ENCODE data around the gene CYTL1.
A peak's percentile ranks its signal among the peaks of the same experiment; 100 is the strongest.
"Not testable (repeated sequence)": the region's sequence is repeated elsewhere in the genome, so short reads cannot be mapped to it uniquely, and the experiment has no call there.

CYTL1 gene

GRCh38 chr4:5033281-5033841 lies 14.1 kb upstream of the CYTL1 start:
- peak; percentile 10 for DNase-seq (ENCODE audit: low read depth)

- no peak for DNase-seq (ENCODE audit: low read depth)
These were observed 13.6 kb upstream of the CYTL1 start for GRCh38 chr4:5032813-5033212.

- DNase-seq (ENCODE audit: low read depth), result no peak
These were observed 11.7 kb upstream of the CYTL1 start for GRCh38 chr4:5030927-5031326.

GRCh38 chr4:5030221-5030620 lies 11.0 kb upstream of the CYTL1 start:
- DNase-seq (ENCODE audit: low read depth), result no peak

GRCh38 chr4:5029447-5029846 lies 10.2 kb upstream of the CYTL1 start:
- DNase-seq (ENCODE audit: low read depth), result no peak

GRCh38 chr4:5028480-5028879 lies 9.2 kb upstream of the CYTL1 start:
- no peak for DNase-seq (ENCODE audit: low read depth)

- DNase-seq (ENCODE audit: low read depth), result no peak
These were observed 8.1 kb upstream of the CYTL1 start for GRCh38 chr4:5027346-5027745.

GRCh38 chr4:5026371-5026770 lies 7.1 kb upstream of the CYTL1 start:
- DNase-seq (ENCODE audit: low read depth), result no peak

DNA sequence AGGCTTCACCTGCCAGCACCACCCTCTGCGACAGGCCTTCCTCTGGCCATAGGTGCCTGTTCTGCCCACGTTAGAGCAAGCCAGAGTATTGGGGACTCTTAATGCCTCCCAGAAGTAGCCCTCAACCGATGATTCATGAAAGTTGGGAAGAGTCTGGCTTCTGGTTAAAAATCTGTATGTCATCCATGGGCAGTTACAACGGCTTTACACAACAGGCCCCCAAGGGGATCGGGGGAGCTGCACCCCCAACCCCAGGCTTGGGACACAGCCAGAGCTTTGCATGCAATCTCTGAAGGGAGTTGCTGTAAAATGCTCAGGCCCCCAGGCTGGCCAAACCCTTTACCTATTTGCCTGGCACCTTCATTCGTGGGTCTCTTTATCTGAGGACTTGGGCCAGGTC lies 5.4 kb upstream of the CYTL1 start:
- no peak for DNase-seq (ENCODE audit: low read depth)

GRCh38 chr4:5021546-5021945 lies 2.3 kb upstream of the CYTL1 start:
- no peak for DNase-seq (ENCODE audit: low read depth)

- DNase-seq (ENCODE audit: low read depth), result no peak
These were observed 1.1 kb upstream of the CYTL1 start for GRCh38 chr4:5020341-5020740.

GRCh38 chr4:5019796-5020195 lies 538 bp upstream of the CYTL1 start:
- no peak for DNase-seq (ENCODE audit: low read depth)

GRCh38 chr4:5018603-5019002 lies 655 bp downstream of the CYTL1 start:
- no peak for DNase-seq (ENCODE audit: low read depth)

DNA sequence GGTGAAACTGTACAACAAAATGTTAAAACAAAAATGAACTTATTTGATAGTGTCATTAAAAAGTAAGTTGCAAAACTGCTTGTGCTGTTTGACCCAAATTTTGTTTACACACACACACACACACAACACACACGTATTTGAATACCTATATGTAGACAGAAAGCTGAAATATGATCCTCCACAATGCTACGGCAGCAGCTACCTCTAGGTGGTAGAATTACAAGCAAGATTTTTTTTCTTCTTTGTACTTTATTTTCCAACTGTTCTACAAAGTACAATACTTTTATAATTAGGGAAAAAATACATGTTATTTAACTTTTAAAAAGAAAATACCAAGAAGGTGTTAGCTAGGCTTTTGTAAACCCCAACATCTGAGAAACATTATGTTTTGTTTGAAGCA lies 1.2 kb downstream of the CYTL1 start:
- DNase-seq (ENCODE audit: low read depth), result peak; percentile 6

DNA sequence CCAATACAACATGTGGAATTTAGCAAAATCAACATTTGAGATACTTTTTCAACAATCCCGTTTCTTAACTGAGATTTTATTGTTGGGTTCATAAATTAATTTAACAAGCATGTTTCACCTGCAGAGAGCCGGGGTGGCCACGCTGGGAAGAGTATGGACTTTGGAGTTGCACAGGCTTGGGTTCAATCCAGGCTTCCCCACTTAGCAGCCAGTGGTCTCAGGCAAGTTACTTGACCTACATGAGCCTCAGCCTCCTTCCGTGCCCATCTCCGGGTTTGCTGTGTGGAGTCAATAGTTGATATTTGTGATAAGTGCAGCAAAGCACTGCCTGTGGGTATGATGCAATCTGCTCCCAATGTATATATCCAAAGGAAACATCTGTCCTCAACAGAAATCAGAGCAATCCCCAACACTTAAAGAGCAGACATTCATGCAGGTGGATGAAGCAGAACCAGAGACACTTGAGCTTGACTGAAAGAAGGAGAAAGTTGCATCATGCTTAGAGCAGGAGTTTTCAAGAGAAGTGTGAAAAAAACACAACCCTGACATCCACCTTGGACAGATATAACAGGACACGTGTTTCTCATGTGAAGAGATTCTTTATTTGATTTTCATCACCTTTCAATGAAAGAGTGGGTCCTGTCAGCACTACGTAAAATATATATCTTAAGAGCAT lies 5.1 kb downstream of the CYTL1 start:
- DNase-seq (ENCODE audit: low read depth), result no peak

GRCh38 chr4:5012958-5013357 lies 6.3 kb downstream of the CYTL1 start:
- DNase-seq (ENCODE audit: low read depth), result no peak

- DNase-seq (ENCODE audit: low read depth), result no peak
These were observed 6.9 kb downstream of the CYTL1 start for GRCh38 chr4:5012244-5012898.

DNA sequence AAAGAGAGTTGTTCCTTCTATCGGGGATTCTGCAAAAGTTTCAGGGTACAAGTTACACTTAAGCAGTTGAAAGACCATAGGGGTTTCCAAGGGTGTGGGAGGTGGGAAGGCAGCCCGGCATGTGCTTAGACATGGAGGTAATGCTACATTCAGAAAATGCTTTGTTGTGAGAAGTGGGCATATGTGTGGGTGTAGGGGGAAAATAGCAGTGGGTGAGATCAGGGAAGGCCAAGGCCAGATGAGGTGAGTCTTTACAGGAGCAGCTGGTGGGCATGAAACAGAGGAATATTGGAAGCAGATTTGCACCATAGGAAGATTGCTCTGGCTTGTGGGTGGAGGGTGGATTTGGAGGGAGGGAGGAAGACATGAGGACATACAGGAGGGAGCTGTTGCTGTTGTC lies 8.3 kb downstream of the CYTL1 start:
- DNase-seq (ENCODE audit: low read depth), result no peak

GRCh38 chr4:5009796-5010195 lies 9.5 kb downstream of the CYTL1 start:
- DNase-seq (ENCODE audit: low read depth), result no peak

GRCh38 chr4:5006932-5007331 lies 12.3 kb downstream of the CYTL1 start:
- DNase-seq (ENCODE audit: low read depth), result not testable (repeated sequence)

DNA sequence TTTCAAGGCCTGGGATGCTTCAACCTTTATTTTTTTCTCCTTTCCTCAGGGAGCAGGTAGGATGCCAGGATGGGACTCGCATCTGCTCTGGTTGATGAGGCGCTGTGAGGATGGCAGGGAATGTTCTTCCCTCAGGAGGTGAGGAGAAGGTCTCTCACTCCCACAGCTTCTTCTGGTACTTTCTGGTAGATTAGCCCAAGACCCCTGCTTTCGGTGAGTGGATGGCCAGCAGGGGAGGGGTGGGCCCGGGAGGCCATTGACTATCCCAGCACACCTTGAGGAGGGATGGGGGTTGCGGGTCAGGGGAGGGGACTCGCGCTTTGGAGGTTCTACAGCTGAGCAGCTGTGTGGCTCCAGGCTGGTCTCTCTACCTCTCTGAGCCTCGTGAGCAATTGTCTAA lies 14.8 kb downstream of the CYTL1 start:
- no peak for DNase-seq (ENCODE audit: low read depth)

- no peak for DNase-seq (ENCODE audit: low read depth)
These were observed 15.3 kb downstream of the CYTL1 start for GRCh38 chr4:5003918-5004317.

- DNase-seq (ENCODE audit: low read depth), result no peak
These were observed 15.8 kb downstream of the CYTL1 start for GRCh38 chr4:5003372-5003857.

DNA sequence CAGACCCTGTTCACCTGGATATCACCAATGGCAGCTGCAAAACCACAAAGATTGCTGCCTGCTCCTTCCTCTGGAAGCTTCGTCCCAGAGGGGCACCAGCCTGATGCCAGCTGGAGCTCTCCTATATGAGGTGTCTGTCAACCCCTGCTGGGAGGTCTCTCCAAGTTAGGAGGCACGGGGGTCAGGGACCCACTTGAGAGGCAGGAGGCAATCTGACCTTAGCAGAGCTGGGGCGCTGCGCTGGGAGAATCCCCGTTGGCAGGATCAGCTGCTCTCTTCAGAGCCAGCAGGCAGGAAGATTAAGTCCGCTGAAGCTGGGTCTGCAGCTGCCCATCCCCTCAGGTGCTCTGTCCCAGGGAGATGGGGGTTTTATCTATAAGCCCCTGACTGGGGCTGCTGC lies 17.6 kb downstream of the CYTL1 start:
- DNase-seq (ENCODE audit: low read depth), result not testable (repeated sequence)
